Type B pancreatic cell (in vitro differentiated cells): ENCODE results near the gene RDH12. TPM values are rescaled to one million over a fixed set of nuclear protein-coding genes. Genes with fewer than 3 reads are reported as not detected.
"Not testable (repeated sequence)": the region's sequence is repeated elsewhere in the genome, so short reads cannot be mapped to it uniquely, and the experiment has no call there.

Experiments used
- DNase-seq: peaks from one replicate; pipeline ENCODE4 v3.0.0; 2021; ENCODE audit warnings: mixed read lengths; ENCODE audit not compliant: unreplicated experiment; ENCODE audit errors: extremely low spot score
- H3K27ac Mint-ChIP-seq: 2 replicates; pipeline ENCODE4 v1.8.0; 2021; ENCODE audit warnings: mild to moderate bottlenecking, mixed read lengths
- H3K27me3 Mint-ChIP-seq: 2 replicates; pipeline ENCODE4 v1.8.0; 2021; ENCODE audit warnings: mixed read lengths
- H3K36me3 Mint-ChIP-seq: 2 replicates; pipeline ENCODE4 v1.8.0; 2021; ENCODE audit warnings: mixed read lengths
- H3K4me1 Mint-ChIP-seq: one replicate; pipeline ENCODE4 v1.8.0; 2021; ENCODE audit warnings: mixed read lengths; ENCODE audit not compliant: unreplicated experiment
- H3K4me3 Mint-ChIP-seq: 2 replicates; pipeline ENCODE4 v1.8.0; 2021; ENCODE audit warnings: mild to moderate bottlenecking, mixed read lengths
- H3K9me3 Mint-ChIP-seq: 2 replicates; pipeline ENCODE4 v1.8.0; 2021; ENCODE audit warnings: mixed read lengths
- CTCF ChIP-seq: fragments of 200-600 bp; sonication (generic); conservative IDR thresholded peaks from 2 replicates; pipeline ENCODE4 v1.5.0; 2021; ENCODE audit warnings: antibody characterized with exemption, mild to moderate bottlenecking
- long read RNA-seq: library from polyadenylated mRNA; unstranded; transcript quantifications from one replicate; pipeline ENCODE4 v2.0.0, GENCODE V29; 2020
- total RNA-seq: library from RNA; stranded (reverse); gene quantifications from 2 replicates; pipeline ENCODE4 v1.2.1, GENCODE V29; 2021; ENCODE audit warnings: low replicate concordance

The RDH12 gene
- total RNA-seq: 2.6 and 3.3 TPM in 2 replicates
- long read RNA-seq, partial matches to known transcripts: 30 of 31 reads
- long read RNA-seq, other reads (novel, unspliced or antisense): 1 of 31 reads

- DNase-seq, H3K9me3 Mint-ChIP-seq, H3K4me3 Mint-ChIP-seq, H3K36me3 Mint-ChIP-seq, H3K4me1 Mint-ChIP-seq, H3K27me3 Mint-ChIP-seq, H3K27ac Mint-ChIP-seq: not testable (repeated sequence)
These were observed at the start of gene RDH12 for GRCh38 chr14:67701492-67701891. TSS of gene RDH12 (plus strand) at chr14:67701886. CDS start at chr14:67722643, 20,757 bp downstream.

DNA sequence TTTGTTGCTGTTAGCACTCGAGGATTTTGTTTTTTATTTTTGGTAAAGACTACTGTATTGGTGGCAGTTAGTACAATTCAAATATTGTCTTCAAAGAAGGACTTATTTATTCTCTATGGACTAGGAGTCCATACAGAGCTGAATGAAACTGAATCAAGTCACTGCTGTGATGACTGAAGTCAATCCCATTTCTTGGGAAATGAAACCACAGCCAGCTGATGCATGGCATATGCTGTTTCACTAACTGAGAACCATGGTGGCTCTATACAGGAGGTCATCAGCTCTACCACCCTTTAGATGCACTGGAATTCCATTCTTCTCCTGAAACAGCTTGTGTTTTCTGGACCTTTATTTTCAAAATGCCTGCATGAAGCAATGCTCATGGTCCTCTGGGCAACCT lies 49.5 kb upstream of the RDH12 start:
- Mint-ChIP-seq H3K9me3 (no peaks in the 10 kb centered on the region), H3K4me3 (no peak overlapping the region), H3K36me3 (peaks cover 13% of the 10 kb centered on the region), H3K27ac (no peak overlapping the region), H3K4me1 (no peaks in the 10 kb centered on the region), H3K27me3 (no peaks in the 10 kb centered on the region)
- DNase-seq: no peak
- TF ChIP-seq CTCF: no peak

DNA sequence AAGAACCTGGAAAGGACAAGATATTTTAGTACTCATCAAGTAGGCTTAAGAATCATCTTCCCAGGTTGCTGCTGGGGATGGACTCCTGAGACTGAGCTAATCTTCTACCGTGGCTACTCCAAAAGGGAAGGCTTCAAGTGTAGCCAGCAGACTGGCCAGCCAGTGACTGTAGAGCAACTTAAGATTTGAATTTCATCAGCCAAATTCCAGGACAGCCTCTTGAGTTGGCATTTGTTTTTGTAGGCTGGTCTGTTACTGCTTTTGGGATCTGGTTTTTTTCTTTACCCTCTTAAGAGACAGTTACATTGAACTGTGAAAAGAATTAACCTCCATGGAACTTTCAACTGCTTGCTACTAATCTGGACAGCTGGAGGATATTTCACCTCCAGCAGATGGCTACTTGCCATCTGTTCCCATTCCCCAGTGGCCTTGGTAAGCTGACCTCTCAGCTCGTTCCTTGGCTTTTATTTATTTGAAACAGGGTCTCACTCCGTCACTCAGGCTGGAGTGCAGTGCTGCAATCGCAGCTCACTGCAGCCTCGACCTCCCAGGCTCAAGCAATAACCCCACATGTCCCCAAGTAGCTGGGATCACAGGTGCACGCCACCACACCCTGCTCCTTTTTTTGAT lies 47.9 kb upstream of the RDH12 start:
- Mint-ChIP-seq H3K36me3 (peaks cover 12% of the 10 kb centered on the region), H3K27ac (no peak overlapping the region), H3K27me3 (no peaks in the 10 kb centered on the region), H3K9me3 (no peaks in the 10 kb centered on the region), H3K4me3 (no peak overlapping the region), H3K4me1 (no peaks in the 10 kb centered on the region)
- no peak for TF ChIP-seq CTCF
- DNase-seq: no peak

DNA sequence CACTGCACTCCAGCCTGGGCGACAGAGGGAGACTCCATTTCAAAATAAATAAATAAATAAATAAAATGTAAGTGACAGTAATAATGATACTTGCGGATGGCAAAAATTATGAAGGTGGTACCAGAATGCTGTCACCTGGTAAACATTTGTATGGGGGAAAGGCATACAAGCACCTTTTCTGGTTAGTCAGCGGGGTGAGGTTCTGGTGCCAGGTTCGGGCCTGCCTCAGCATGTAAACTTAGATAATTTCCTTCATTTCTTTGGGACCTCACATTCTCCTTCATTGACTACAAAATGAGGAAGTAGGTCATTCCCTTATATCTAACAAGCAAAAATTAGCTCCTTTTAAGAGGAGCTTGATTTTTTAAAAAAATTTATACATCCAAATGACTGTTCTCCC lies 38.1 kb upstream of the RDH12 start:
- Mint-ChIP-seq H3K4me1 (peaks cover 5% of the 10 kb centered on the region), H3K4me3 (no peak overlapping the region), H3K9me3 (no peaks in the 10 kb centered on the region), H3K27me3 (no peaks in the 10 kb centered on the region), H3K27ac (no peak overlapping the region), H3K36me3 (peaks cover 2% of the 10 kb centered on the region)
- DNase-seq: no peak
- no peak for TF ChIP-seq CTCF

DNA sequence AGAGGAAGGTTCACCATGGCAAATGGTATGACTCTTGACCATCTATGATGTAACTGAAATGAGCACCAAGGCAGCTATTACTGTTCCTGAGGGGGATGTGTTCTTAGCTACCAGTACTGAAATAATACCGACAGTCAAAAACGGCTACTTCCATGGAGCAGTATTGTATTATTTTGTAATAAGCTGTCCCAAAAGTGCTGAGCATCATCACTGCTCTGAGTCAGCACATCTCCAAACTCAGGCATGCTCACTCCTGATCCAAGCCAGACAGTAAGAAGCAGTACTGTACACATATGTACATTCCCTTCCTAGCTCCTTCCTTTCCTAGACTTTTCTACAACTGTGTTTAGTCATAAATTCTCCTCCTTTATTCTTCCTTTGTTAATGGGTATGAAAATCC lies 35.8 kb upstream of the RDH12 start:
- H3K4me1 Mint-ChIP-seq: peaks cover 15% of the 10 kb centered on the region
- H3K4me3 Mint-ChIP-seq: no peak overlapping the region
- DNase-seq: no peak
- H3K36me3 Mint-ChIP-seq: no peaks in the 10 kb centered on the region
- TF ChIP-seq CTCF: no peak
- H3K27me3 Mint-ChIP-seq: no peaks in the 10 kb centered on the region
- H3K27ac Mint-ChIP-seq: no peak overlapping the region
- no peaks in the 10 kb centered on the region for H3K9me3 Mint-ChIP-seq

- Mint-ChIP-seq H3K27ac (peak overlapping the region; percentile 53), H3K4me3 (no peak overlapping the region), H3K27me3 (no peaks in the 10 kb centered on the region), H3K4me1 (peaks cover 15% of the 10 kb centered on the region), H3K36me3 (no peaks in the 10 kb centered on the region), H3K9me3 (no peaks in the 10 kb centered on the region)
- no peak for DNase-seq
- TF ChIP-seq CTCF: peak; percentile 77
These were observed 34.8 kb upstream of the RDH12 start for GRCh38 chr14:67666750-67667449.
